SK-N-SH (cell line): ENCODE data around the gene DCAF17. TPM values are rescaled to one million over a fixed set of nuclear protein-coding genes. Genes with fewer than 3 reads are reported as not detected.

ENCODE experiments used
- CTCF ChIA-PET: fragments of 300-600, 350-600 bp; formaldehyde crosslinking; extraction: SDS; loops from one replicate; lab custom pipeline; 2021; lab: Yijun Ruan, JAX
- POLR2A ChIA-PET: fragments of 350-600 bp; sonication (Branson Sonifier 250); formaldehyde crosslinking; extraction: SDS; loops from one replicate; lab custom pipeline; 2020; ENCODE audit warnings: antibody characterized with exemption, inconsistent platforms; lab: Yijun Ruan, JAX
- DNase-seq: peaks from one replicate; pipeline ENCODE4 v3.0.0; 2012
- H2AFZ ChIP-seq: fragments of 200-600 bp; sonication (generic); 2 replicates; pipeline ENCODE4 v1.8.1; 2016; ENCODE audit warnings: antibody characterized with exemption, mild to moderate bottlenecking, low read depth
- H3F3A ChIP-seq: fragments of 200-600 bp; sonication (generic); replicated peaks from 2 replicates; pipeline ENCODE3; 2016; ENCODE audit warnings: antibody characterized with exemption, mild to moderate bottlenecking; ENCODE audit not compliant: insufficient read depth
- H3K27ac ChIP-seq, 2 experiments: fragments of 200-500 bp in 1 of 2; fragments of 200-600 bp in 1 of 2; sonication (Bioruptor generic) in 1 of 2; sonication (generic), shearing (Covaris generic) in 1 of 2; 2 replicates each; pipeline versions ENCODE4 v1.5.1 to v1.6.1; 2014 to 2016; ENCODE audit warnings: low read depth in 2 of 2, inconsistent platforms in 1 of 2, low read length in 1 of 2, mild to moderate bottlenecking in 1 of 2, mixed read lengths in 1 of 2
- H3K27me3 ChIP-seq: fragments of 200-600 bp; sonication (generic), shearing (Covaris generic); 2 replicates; pipeline ENCODE4 v1.6.1; 2016; ENCODE audit warnings: mixed run types; ENCODE audit not compliant: insufficient read depth
- H3K36me3 ChIP-seq, 2 experiments: fragments of 200-500 bp in 1 of 2; fragments of 200-600 bp in 1 of 2; sonication (Bioruptor generic) in 1 of 2; sonication (generic) in 1 of 2; replicated peaks in 1 of 2; 2 replicates each; pipeline versions ENCODE3 to v1.5.1; 2014 to 2016; ENCODE audit warnings: low read length in 1 of 2, mild to moderate bottlenecking in 1 of 2; ENCODE audit not compliant: insufficient read depth in 2 of 2, control insufficient read depth in 1 of 2
- H3K4me1 ChIP-seq, 2 experiments: fragments of 200-500 bp in 1 of 2; fragments of 200-600 bp in 1 of 2; sonication (Bioruptor generic) in 1 of 2; sonication (generic), shearing (Covaris generic) in 1 of 2; 2 replicates each; pipeline versions ENCODE4 v1.5.1 to v1.6.1; 2014 to 2016; ENCODE audit warnings: low read depth in 1 of 2, low read length in 1 of 2, mixed run types in 1 of 2; ENCODE audit not compliant: insufficient read depth in 2 of 2, control insufficient read depth in 1 of 2
- H3K4me2 ChIP-seq: fragments of 200-600 bp; sonication (generic), shearing (Covaris generic); 2 replicates; pipeline ENCODE4 v1.6.1; 2017; ENCODE audit warnings: mixed run types
- H3K4me3 ChIP-seq, 2 experiments: fragments of 200-500 bp in 1 of 2; fragments of 200-600 bp in 1 of 2; sonication (Bioruptor generic) in 1 of 2; sonication (generic), shearing (Covaris generic) in 1 of 2; 2 replicates each; pipeline versions ENCODE4 v1.5.1 to v1.8.1; 2014 to 2016; ENCODE audit warnings: low read depth in 2 of 2, inconsistent platforms in 1 of 2, low read length in 1 of 2, mild to moderate bottlenecking in 1 of 2, mixed read lengths in 1 of 2, moderate library complexity in 1 of 2
- H3K79me2 ChIP-seq: fragments of 200-600 bp; sonication (generic); 2 replicates; pipeline ENCODE4 v1.8.1; 2017; ENCODE audit warnings: mild to moderate bottlenecking; ENCODE audit not compliant: insufficient read depth
- H3K9ac ChIP-seq: fragments of 200-600 bp; sonication (generic); 2 replicates; pipeline ENCODE4 v1.6.1; 2017; ENCODE audit warnings: mixed run types
- H3K9me2 ChIP-seq: fragments of 200-600 bp; sonication (generic); 2 replicates; pipeline ENCODE4 v1.6.1; 2017; ENCODE audit warnings: mixed run types
- H3K9me3 ChIP-seq: fragments of 200-600 bp; sonication (generic); 2 replicates; pipeline ENCODE4 v1.6.1; 2017; ENCODE audit warnings: mixed run types, mild to moderate bottlenecking, moderate library complexity
- H4K20me1 ChIP-seq: fragments of 200-600 bp; sonication (generic); 2 replicates; pipeline ENCODE4 v1.6.1; 2017; ENCODE audit warnings: mild to moderate bottlenecking, mixed run types; ENCODE audit not compliant: insufficient read depth
- EP300 ChIP-seq, 2 experiments: IDR thresholded peaks; 2 replicates each; pipeline versions ENCODE4 v1.4.0 to v1.6.1; 2012; ENCODE audit warnings: borderline replicate concordance in 1 of 2, low read depth in 1 of 2, low read length in 1 of 2
- FOSL2 ChIP-seq: IDR thresholded peaks from 2 replicates; pipeline ENCODE4 v1.4.0; 2012; ENCODE audit warnings: low read depth, mild to moderate bottlenecking, moderate library complexity, borderline replicate concordance
- FOXJ3 ChIP-seq: sonication (generic); formaldehyde crosslinking; IDR thresholded peaks from 2 replicates; pipeline ENCODE4 v1.5.1; 2020; ENCODE audit warnings: mild to moderate bottlenecking, missing genetic modification reagents
- IRF3 ChIP-seq: fragments of 150-350 bp; IDR thresholded peaks from 2 replicates; pipeline ENCODE4 v1.6.1; 2016; ENCODE audit warnings: mild to moderate bottlenecking, low read depth, low read length
- JUND ChIP-seq: IDR thresholded peaks from 2 replicates; pipeline ENCODE4 v1.4.0; 2012
- MEF2A ChIP-seq: IDR thresholded peaks from 2 replicates; pipeline ENCODE4 v1.4.0; 2012; ENCODE audit warnings: low read depth, borderline replicate concordance
- MXI1 ChIP-seq: IDR thresholded peaks from 2 replicates; pipeline ENCODE4 v1.6.1; 2012; ENCODE audit warnings: mild to moderate bottlenecking, low read depth, low read length, improper control_type of control experiment
- POLR2AphosphoS5 ChIP-seq: IDR thresholded peaks from 2 replicates; pipeline ENCODE4 v1.6.1; 2012; ENCODE audit warnings: low read depth, low read length
- RAD21 ChIP-seq: IDR thresholded peaks from 2 replicates; pipeline ENCODE4 v1.6.1; 2012; ENCODE audit warnings: mild to moderate bottlenecking, low read length
- RCOR1 ChIP-seq: fragments of 150-350 bp; IDR thresholded peaks from 2 replicates; pipeline ENCODE4 v1.6.1; 2017; ENCODE audit warnings: antibody characterized with exemption, low read length
- REST ChIP-seq: IDR thresholded peaks from 2 replicates; pipeline ENCODE4 v1.6.1; 2012; ENCODE audit warnings: mild to moderate bottlenecking, low read depth, low read length, moderate library complexity
- RXRA ChIP-seq: IDR thresholded peaks from 2 replicates; pipeline ENCODE4 v1.4.0; 2012; ENCODE audit warnings: low read depth, mild to moderate bottlenecking, borderline replicate concordance
- SIN3A ChIP-seq: IDR thresholded peaks from 2 replicates; pipeline ENCODE4 v1.6.1; 2012; ENCODE audit warnings: low read depth, mild to moderate bottlenecking, low read length, moderate library complexity, borderline replicate concordance
- SMC3 ChIP-seq: IDR thresholded peaks from 2 replicates; pipeline ENCODE4 v1.6.1; 2012; ENCODE audit warnings: low read depth, low read length, improper control_type of control experiment
- TAF1 ChIP-seq: IDR thresholded peaks from 2 replicates; pipeline ENCODE4 v1.6.1; 2012; ENCODE audit warnings: low read depth, mild to moderate bottlenecking, low read length, moderate library complexity, borderline replicate concordance
- TCF12 ChIP-seq: IDR thresholded peaks from 2 replicates; pipeline ENCODE4 v1.4.0; 2012
- USF1 ChIP-seq: IDR thresholded peaks from 2 replicates; pipeline ENCODE4 v1.4.0; 2012; ENCODE audit warnings: low read depth, borderline replicate concordance
- WGBS: methylation state at CpG from one replicate; pipeline ENCODE4 v1.1.6; 2017; ENCODE audit warnings: low lambda C conversion rate; 5-methylcytosine and 5-hydroxymethylcytosine counted together
- polyA plus RNA-seq, 3 experiments: library from polyadenylated mRNA; depleted of rRNA; stranded (reverse); fragments of >200 nt; gene quantifications; 2 replicates each; pipeline ENCODE4 v1.2.3, GENCODE V29; 2012
- TF ChIP-seq, protein P1 (sequence below): IDR thresholded peaks from 2 replicates; pipeline ENCODE4; 2012
- TF ChIP-seq, protein P2 (sequence below): fragments of 200-600 bp; sonication (generic); IDR thresholded peaks from 2 replicates; pipeline ENCODE4 v1.6.1; 2017; ENCODE audit warnings: antibody characterized with exemption, mild to moderate bottlenecking, moderate library complexity

The DCAF17 gene
- polyA plus RNA-seq, 1 of the 3 experiments (the other 2 are of a cell fraction) = 4.9 TPM

GRCh38 chr2:171447675-171448074 lies 13.6 kb downstream of the DCAF17 start:
- Histone ChIP-seq H3K27me3 (no peaks in the 10 kb centered on the region), H2AFZ (no peak overlapping the region), H4K20me1 (no peaks in the 10 kb centered on the region), H3K4me2 (no peak overlapping the region), H3F3A (peaks cover 16% of the 10 kb centered on the region), H3K9me3 (no peaks in the 10 kb centered on the region), H3K9me2 (no peaks in the 10 kb centered on the region), H3K9ac (no peak overlapping the region), H3K4me3 (no peak overlapping the region), H3K4me1 (peaks cover 0 to 9% of the 10 kb centered on the region in 2 experiments; a peak in 1 of 4 replicates), H3K36me3 (peaks cover 52 to 70% of the 10 kb centered on the region in 2 experiments), H3K27ac (no peak overlapping the region), H3K79me2 (no peaks in the 10 kb centered on the region)
- CTCF ChIA-PET = interaction anchor here (0.6 kb wide), 1 partner anchor 653 kb away, joined by 5 read pairs; no protein-coding TSS in a partner anchor
- POLR2A ChIA-PET = interaction anchor here (0.8 kb wide), 1 partner anchor 63 kb away, joined by 4 read pairs; no protein-coding TSS in a partner anchor
- DNase-seq = no peak
- WGBS = 100% methylated on average over 2 of the region's 2 CpGs
- TF ChIP-seq RAD21 (0 out of 2 replicates have a peak, but pooled peaks have one; percentile 7), MEF2A (no peak)

DNA sequence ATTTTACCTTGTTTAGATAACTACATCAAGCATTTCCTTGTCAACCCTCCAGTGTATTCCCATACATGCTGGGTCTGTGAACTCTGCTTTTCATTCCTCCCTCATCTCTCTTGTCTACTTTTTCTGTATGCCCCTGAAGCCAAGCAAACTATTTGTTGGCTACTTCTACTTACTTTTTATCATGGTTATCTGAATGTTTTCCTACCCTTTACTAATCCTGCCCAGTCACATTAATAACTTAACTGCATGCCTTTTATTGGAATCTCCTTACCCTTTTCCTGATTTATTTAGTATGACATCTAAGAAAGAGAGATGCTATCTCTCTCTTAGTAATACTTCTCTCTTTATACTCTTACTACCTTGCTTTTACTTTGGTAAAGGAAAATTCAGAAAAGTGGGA lies 17.0 kb downstream of the DCAF17 start:
- DNase-seq = no peak
- H3K79me2 ChIP-seq = 0 out of 2 replicates have a peak, but pooled peaks cover 5% of the 10 kb centered on the region
- no peaks in the 10 kb centered on the region for H3K9me3 ChIP-seq
- H3K27ac ChIP-seq = peak overlapping the region in 1 of 2 experiments; percentile 53; a peak in 2 of 4 replicates
- no peaks in the 10 kb centered on the region for H3K27me3 ChIP-seq
- H3K4me3 ChIP-seq = no peak overlapping the region
- H4K20me1 ChIP-seq = no peaks in the 10 kb centered on the region
- peak overlapping the region; percentile 15; the same call in 1 of the 2 replicates for H3K4me2 ChIP-seq
- POLR2A ChIA-PET = no interaction called here
- peaks cover 40 to 58% of the 10 kb centered on the region in 2 experiments for H3K36me3 ChIP-seq
- H3K9ac ChIP-seq = no peak overlapping the region
- CTCF ChIA-PET = no interaction called here
- no peaks in the 10 kb centered on the region for H3K9me2 ChIP-seq
- H3F3A ChIP-seq = peaks cover 16% of the 10 kb centered on the region
- peaks cover 0 to 9% of the 10 kb centered on the region in 2 experiments; a peak in 1 of 4 replicates for H3K4me1 ChIP-seq
- H2AFZ ChIP-seq = no peak overlapping the region
- TF ChIP-seq TAF1 (no peak), SIN3A (no peak), IRF3 (no peak), MEF2A (no peak), RXRA (no peak), JUND (peak; percentile 34; the same call in 1 of the 2 replicates), EP300 (IDR thresholded peaks at IDR 0.05; ENCODE audit: borderline replicate concordance in 1 of 2, low read depth in 1 of 2, low read length in 1 of 2) (no peak), FOXJ3 (CRISPR knock-in tag) (no peak), MXI1 (no peak), POLR2AphosphoS5 (no peak), REST (no peak), SMC3 (no peak), USF1 (no peak), TCF12 (peak; percentile 20; the same call in 1 of the 2 replicates), RCOR1 (no peak), FOSL2 (no peak)
- TF ChIP-seq, protein P1, sequence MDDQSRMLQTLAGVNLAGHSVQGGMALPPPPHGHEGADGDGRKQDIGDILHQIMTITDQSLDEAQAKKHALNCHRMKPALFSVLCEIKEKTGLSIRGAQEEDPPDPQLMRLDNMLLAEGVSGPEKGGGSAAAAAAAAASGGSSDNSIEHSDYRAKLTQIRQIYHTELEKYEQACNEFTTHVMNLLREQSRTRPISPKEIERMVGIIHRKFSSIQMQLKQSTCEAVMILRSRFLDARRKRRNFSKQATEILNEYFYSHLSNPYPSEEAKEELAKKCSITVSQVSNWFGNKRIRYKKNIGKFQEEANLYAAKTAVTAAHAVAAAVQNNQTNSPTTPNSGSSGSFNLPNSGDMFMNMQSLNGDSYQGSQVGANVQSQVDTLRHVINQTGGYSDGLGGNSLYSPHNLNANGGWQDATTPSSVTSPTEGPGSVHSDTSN = peak; percentile 74
- TF ChIP-seq, protein P2, sequence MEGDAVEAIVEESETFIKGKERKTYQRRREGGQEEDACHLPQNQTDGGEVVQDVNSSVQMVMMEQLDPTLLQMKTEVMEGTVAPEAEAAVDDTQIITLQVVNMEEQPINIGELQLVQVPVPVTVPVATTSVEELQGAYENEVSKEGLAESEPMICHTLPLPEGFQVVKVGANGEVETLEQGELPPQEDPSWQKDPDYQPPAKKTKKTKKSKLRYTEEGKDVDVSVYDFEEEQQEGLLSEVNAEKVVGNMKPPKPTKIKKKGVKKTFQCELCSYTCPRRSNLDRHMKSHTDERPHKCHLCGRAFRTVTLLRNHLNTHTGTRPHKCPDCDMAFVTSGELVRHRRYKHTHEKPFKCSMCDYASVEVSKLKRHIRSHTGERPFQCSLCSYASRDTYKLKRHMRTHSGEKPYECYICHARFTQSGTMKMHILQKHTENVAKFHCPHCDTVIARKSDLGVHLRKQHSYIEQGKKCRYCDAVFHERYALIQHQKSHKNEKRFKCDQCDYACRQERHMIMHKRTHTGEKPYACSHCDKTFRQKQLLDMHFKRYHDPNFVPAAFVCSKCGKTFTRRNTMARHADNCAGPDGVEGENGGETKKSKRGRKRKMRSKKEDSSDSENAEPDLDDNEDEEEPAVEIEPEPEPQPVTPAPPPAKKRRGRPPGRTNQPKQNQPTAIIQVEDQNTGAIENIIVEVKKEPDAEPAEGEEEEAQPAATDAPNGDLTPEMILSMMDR = no peak
